DND-41 (cell line): ENCODE measurements around the gene RUNX2.

Experiments used
- ATAC-seq: fragments of 200-7000 bp; cut with Tn5 transposase; 3 replicates; pipeline ENCODE4 v1.9.1; 2021; ENCODE audit warnings: low read depth; ENCODE audit not compliant: insufficient read depth
- DNase-seq: peaks from one replicate; pipeline ENCODE4 v3.0.0-alpha.2; 2020
- H2AFZ ChIP-seq: 2 replicates; pipeline ENCODE4 v1.6.0; 2012; ENCODE audit warnings: low read depth, low read length
- H3K27ac ChIP-seq: 2 replicates; pipeline ENCODE4 v1.5.1; 2012; ENCODE audit warnings: low read length, inconsistent platforms
- H3K27me3 ChIP-seq: fragments of 200-600 bp; sonication (generic); 2 replicates; pipeline ENCODE4 v1.6.0; 2012; ENCODE audit warnings: low read length, mild to moderate bottlenecking, inconsistent platforms; ENCODE audit not compliant: insufficient read depth, poor library complexity
- H3K36me3 ChIP-seq: 2 replicates; pipeline ENCODE4 v1.5.1; 2012; ENCODE audit warnings: low read length, inconsistent platforms; ENCODE audit not compliant: insufficient read depth
- H3K4me1 ChIP-seq: 2 replicates; pipeline ENCODE4 v1.5.1; 2012; ENCODE audit warnings: mild to moderate bottlenecking, low read length; ENCODE audit not compliant: insufficient read depth
- H3K4me2 ChIP-seq: 2 replicates; pipeline ENCODE4 v1.6.0; 2012; ENCODE audit warnings: mild to moderate bottlenecking, moderate library complexity, low read length, inconsistent platforms; ENCODE audit not compliant: insufficient read depth
- H3K4me3 ChIP-seq, 2 experiments: fragments of 200-600 bp in 1 of 2; shearing (Covaris generic) in 1 of 2; 2 replicates each; pipeline ENCODE4 v1.5.1; 2012 to 2016; ENCODE audit warnings: inconsistent platforms in 2 of 2, low read length in 2 of 2, mild to moderate bottlenecking in 2 of 2, low read depth in 1 of 2, moderate library complexity in 1 of 2
- H3K79me2 ChIP-seq: 2 replicates; pipeline ENCODE4 v1.6.0; 2012; ENCODE audit warnings: low read length, inconsistent platforms; ENCODE audit not compliant: insufficient read depth
- H3K9ac ChIP-seq: 2 replicates; pipeline ENCODE4 v1.6.0; 2012; ENCODE audit warnings: low read depth, mild to moderate bottlenecking, inconsistent platforms, low read length, moderate library complexity
- H3K9me3 ChIP-seq: 2 replicates; pipeline ENCODE4 v1.5.1; 2012; ENCODE audit warnings: low read length, moderate library complexity, mild to moderate bottlenecking, inconsistent platforms; ENCODE audit not compliant: insufficient read depth, severe bottlenecking
- H4K20me1 ChIP-seq: 2 replicates; pipeline ENCODE4 v1.6.0; 2012; ENCODE audit warnings: low read length; ENCODE audit not compliant: insufficient read depth
- CTCF ChIP-seq: IDR thresholded peaks from 2 replicates; pipeline ENCODE4 v1.5.1; 2012; ENCODE audit warnings: borderline replicate concordance, low read length, moderate library complexity, mild to moderate bottlenecking; ENCODE audit not compliant: poor library complexity, severe bottlenecking; ENCODE audit errors: extremely low read depth
- EZH2 ChIP-seq: IDR thresholded peaks from 3 replicates; pipeline ENCODE4 v1.6.1; 2012; ENCODE audit warnings: borderline replicate concordance, low read depth, mild to moderate bottlenecking, moderate library complexity, low read length, inconsistent platforms; ENCODE audit not compliant: severe bottlenecking

Gene RUNX2

GRCh38 chr6:45647341-45648261 lies 319.5 kb downstream of the RUNX2 start:
- no peak overlapping the region; the same call in 1 of the 2 replicates for H3K27ac ChIP-seq
- no peaks in the 10 kb centered on the region for H3K36me3 ChIP-seq
- H2AFZ ChIP-seq, result no peak overlapping the region
- H3K4me3 ChIP-seq, result no peak overlapping the region
- DNase-seq (no peak), ATAC-seq (peak; percentile 50; the same call in 1 of the 3 replicates)
- no peaks in the 10 kb centered on the region for H3K9me3 ChIP-seq
- no peak overlapping the region for H3K9ac ChIP-seq
- TF ChIP-seq CTCF (no peak), EZH2 (no peak)
- no peak overlapping the region for H3K4me2 ChIP-seq
- H4K20me1 ChIP-seq, result no peaks in the 10 kb centered on the region
- H3K4me1 ChIP-seq, result peaks cover 12% of the 10 kb centered on the region
- H3K79me2 ChIP-seq, result no peaks in the 10 kb centered on the region
- H3K27me3 ChIP-seq, result no peaks in the 10 kb centered on the region

- Histone ChIP-seq H3K4me2 (no peak overlapping the region), H3K36me3 (no peaks in the 10 kb centered on the region), H3K27ac (no peak overlapping the region), H3K4me3 (no peak overlapping the region), H3K27me3 (no peaks in the 10 kb centered on the region), H3K79me2 (no peaks in the 10 kb centered on the region), H3K4me1 (peaks cover 14% of the 10 kb centered on the region), H2AFZ (no peak overlapping the region), H3K9me3 (no peaks in the 10 kb centered on the region), H4K20me1 (no peaks in the 10 kb centered on the region), H3K9ac (no peak overlapping the region)
- TF ChIP-seq CTCF, result no peak
- TF ChIP-seq EZH2, result no peak
- DNase-seq, result no peak
- ATAC-seq, result no peak
Observed at GRCh38 chr6:45648262-45648620, 320.1 kb downstream of the RUNX2 start.

GRCh38 chr6:45650524-45651135 lies 322.5 kb downstream of the RUNX2 start:
- Histone ChIP-seq H3K27me3 (no peaks in the 10 kb centered on the region), H3K79me2 (no peaks in the 10 kb centered on the region), H3K4me1 (peaks cover 17% of the 10 kb centered on the region), H3K27ac (no peak overlapping the region), H3K9ac (no peak overlapping the region), H3K4me3 (no peak overlapping the region), H3K4me2 (no peak overlapping the region), H3K9me3 (no peaks in the 10 kb centered on the region), H4K20me1 (no peaks in the 10 kb centered on the region), H3K36me3 (no peaks in the 10 kb centered on the region), H2AFZ (no peak overlapping the region)
- no peak for TF ChIP-seq CTCF
- no peak for TF ChIP-seq EZH2
- DNase-seq (no peak), ATAC-seq (no peak)
